ENCODE measurements around the gene MRRF.

The MRRF gene

DNA sequence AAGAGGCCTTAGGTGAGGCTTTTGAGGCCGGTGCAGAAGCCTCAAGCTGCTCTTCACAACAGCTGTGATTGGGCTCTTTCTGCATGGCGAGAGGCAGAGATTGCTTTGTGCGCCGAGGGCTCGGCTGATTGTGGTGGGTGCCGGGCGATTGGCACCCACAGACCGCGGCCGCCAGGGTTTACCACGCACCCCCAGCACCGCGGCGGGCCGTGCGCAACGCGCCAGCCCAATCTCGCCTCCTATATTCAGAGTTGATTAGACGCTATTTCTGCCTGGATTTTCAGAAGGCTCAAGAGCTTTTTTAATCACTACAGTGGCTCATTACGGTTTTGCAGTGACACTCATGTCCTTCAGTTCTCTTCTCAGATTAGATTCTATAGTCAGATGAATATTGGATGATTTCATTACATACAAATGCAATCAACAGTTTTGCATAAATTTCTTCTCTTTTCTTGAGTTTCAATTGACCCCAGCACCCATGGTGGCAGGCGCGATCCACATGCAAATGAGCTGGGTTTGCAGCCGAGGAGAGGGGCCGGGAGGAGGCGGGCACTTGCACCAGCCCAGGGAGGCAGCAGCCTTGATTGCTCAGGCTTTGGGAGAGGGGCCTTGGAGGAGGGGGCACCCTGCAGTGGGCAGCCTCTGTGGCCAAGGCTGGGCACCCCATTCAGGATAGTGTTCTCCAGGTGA is 72.3 kb downstream of the MRRF start:
- Histone ChIP-seq H3K79me2 (ENCODE audit: control insufficient read depth, low read length) (no peaks in the 10 kb centered on the region), H3K27ac (ENCODE audit: low read depth, low read length) (no peak overlapping the region), H3K4me1 (ENCODE audit: control insufficient read depth, low read length) (peaks cover 11% of the 10 kb centered on the region), H3K4me3 (ENCODE audit: low read length) (no peak overlapping the region), H3F3A (ENCODE audit: control insufficient read depth, insufficient read depth) (no peaks in the 10 kb centered on the region), H3K27me3 (ENCODE audit: control insufficient read depth, low read length) (peaks cover 15% of the 10 kb centered on the region; the same call in 1 of the 2 replicates), H3K4me2 (ENCODE audit: low read length) (peak overlapping the region; percentile 33), H4K20me1 (ENCODE audit: control insufficient read depth, insufficient read depth, low read depth, low read length) (no peaks in the 10 kb centered on the region), H3K9me3 (ENCODE audit: control insufficient read depth, insufficient read depth, low read length) (no peaks in the 10 kb centered on the region), H3K36me3 (ENCODE audit: control insufficient read depth, low read length) (no peaks in the 10 kb centered on the region), H3K9me2 (replicated peaks; ENCODE audit: control insufficient read depth, low read length) (no peaks in the 10 kb centered on the region)
- TF ChIP-seq EZH2phosphoT487 (IDR thresholded peaks at IDR 0.05; ENCODE audit: borderline replicate concordance, low read length) (no peak), CTCF (IDR thresholded peaks at IDR 0.05; ENCODE audit: low read depth, low read length, poor library complexity, severe bottlenecking) (no peak)

DNA sequence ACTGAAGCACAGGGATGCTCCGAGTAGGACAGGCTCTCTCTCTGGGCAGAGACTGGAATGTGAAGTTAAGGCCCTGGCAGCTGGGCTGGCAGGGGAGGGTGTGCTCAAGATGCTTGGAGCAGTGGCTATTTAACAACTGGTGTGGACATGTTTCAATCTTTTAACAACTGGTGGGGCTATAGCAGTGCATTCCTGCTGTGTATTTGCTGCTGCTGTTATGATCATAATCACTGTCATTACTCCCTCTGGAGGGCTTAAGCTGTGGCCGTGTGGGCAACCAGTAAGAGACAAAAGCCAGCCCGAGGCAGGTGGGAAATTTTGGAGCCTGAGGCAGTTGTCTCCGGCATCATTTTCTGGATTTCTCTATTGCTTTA is 72.9 kb downstream of the MRRF start:
- Histone ChIP-seq H3K4me1 (ENCODE audit: control insufficient read depth, low read length) (peaks cover 11% of the 10 kb centered on the region), H3K27me3 (ENCODE audit: control insufficient read depth, low read length) (peaks cover 16% of the 10 kb centered on the region; the same call in 1 of the 2 replicates), H3K9me3 (ENCODE audit: control insufficient read depth, insufficient read depth, low read length) (no peaks in the 10 kb centered on the region), H3F3A (ENCODE audit: control insufficient read depth, insufficient read depth) (no peaks in the 10 kb centered on the region), H3K27ac (ENCODE audit: low read depth, low read length) (no peak overlapping the region), H3K9me2 (replicated peaks; ENCODE audit: control insufficient read depth, low read length) (no peaks in the 10 kb centered on the region), H4K20me1 (ENCODE audit: control insufficient read depth, insufficient read depth, low read depth, low read length) (0 out of 2 replicates have a peak, but pooled peaks cover 2% of the 10 kb centered on the region), H3K36me3 (ENCODE audit: control insufficient read depth, low read length) (no peaks in the 10 kb centered on the region), H3K4me3 (ENCODE audit: low read length) (no peak overlapping the region), H3K79me2 (ENCODE audit: control insufficient read depth, low read length) (no peaks in the 10 kb centered on the region), H3K4me2 (ENCODE audit: low read length) (peak overlapping the region; percentile 33)
- no peak for TF ChIP-seq EZH2phosphoT487 (IDR thresholded peaks at IDR 0.05; ENCODE audit: borderline replicate concordance, low read length)
- no peak for TF ChIP-seq CTCF (IDR thresholded peaks at IDR 0.05; ENCODE audit: low read depth, low read length, poor library complexity, severe bottlenecking)

DNA sequence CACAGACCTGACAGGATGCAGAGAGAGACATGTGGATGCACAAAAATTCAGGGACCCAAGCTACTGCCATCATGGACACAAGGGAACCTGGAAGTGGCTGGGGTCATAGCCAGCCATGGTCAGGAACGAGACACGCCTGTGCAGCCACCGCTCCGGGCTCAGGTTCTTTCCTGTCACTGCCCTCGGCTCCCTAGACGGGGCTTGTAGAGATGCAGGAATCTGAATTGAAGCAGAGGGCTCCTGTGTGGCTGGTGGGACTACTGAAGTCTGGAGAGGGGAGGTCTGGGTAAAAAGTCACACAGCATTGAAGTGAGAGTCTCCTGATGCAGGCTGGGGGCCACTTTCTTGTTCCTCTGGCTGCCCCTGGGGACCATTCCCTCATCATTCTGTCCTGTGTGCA is 73.9 kb downstream of the MRRF start:
- Histone ChIP-seq H3K36me3 (ENCODE audit: control insufficient read depth, low read length) (no peaks in the 10 kb centered on the region), H3F3A (ENCODE audit: control insufficient read depth, insufficient read depth) (no peaks in the 10 kb centered on the region), H3K79me2 (ENCODE audit: control insufficient read depth, low read length) (no peaks in the 10 kb centered on the region), H3K9me2 (replicated peaks; ENCODE audit: control insufficient read depth, low read length) (no peaks in the 10 kb centered on the region), H3K27ac (ENCODE audit: low read depth, low read length) (no peak overlapping the region), H3K4me1 (ENCODE audit: control insufficient read depth, low read length) (peaks cover 11% of the 10 kb centered on the region), H3K4me3 (ENCODE audit: low read length) (no peak overlapping the region), H3K9me3 (ENCODE audit: control insufficient read depth, insufficient read depth, low read length) (no peaks in the 10 kb centered on the region), H3K4me2 (ENCODE audit: low read length) (no peak overlapping the region), H4K20me1 (ENCODE audit: control insufficient read depth, insufficient read depth, low read depth, low read length) (0 out of 2 replicates have a peak, but pooled peaks cover 2% of the 10 kb centered on the region), H3K27me3 (ENCODE audit: control insufficient read depth, low read length) (peaks cover 16% of the 10 kb centered on the region; the same call in 1 of the 2 replicates)
- TF ChIP-seq CTCF (IDR thresholded peaks at IDR 0.05; ENCODE audit: low read depth, low read length, poor library complexity, severe bottlenecking) (no peak), EZH2phosphoT487 (IDR thresholded peaks at IDR 0.05; ENCODE audit: borderline replicate concordance, low read length) (no peak)

All from DOHH2 (cell line).